CD1c-positive myeloid dendritic cell (primary cell): ENCODE measurements around the gene ZBTB17.
A peak's percentile ranks its signal among the peaks of the same experiment; 100 is the strongest.
"Not testable (repeated sequence)": the region's sequence is repeated elsewhere in the genome, so short reads cannot be mapped to it uniquely, and the experiment has no call there.

ENCODE experiments used
- DNase-seq: peaks from one replicate; pipeline ENCODE4 v3.0.0-alpha.2; 2016; ENCODE audit errors: extremely low spot score

ZBTB17 gene

GRCh38 chr1:15896841-15897610, 78.9 kb downstream of the ZBTB17 start:
- DNase-seq, result not testable (repeated sequence)

GRCh38 chr1:15895233-15895632, 80.7 kb downstream of the ZBTB17 start:
- DNase-seq, result no peak

GRCh38 chr1:15892857-15893599, 82.9 kb downstream of the ZBTB17 start:
- DNase-seq, result peak; percentile 47
